HG03520 (cell line): ENCODE measurements around the gene FRMD1.

ENCODE experiments used
- ATAC-seq: cut with Tn5 transposase; IDR thresholded peaks from one replicate; pipeline ENCODE4 v1.9.1; 2021; ENCODE audit warnings: mild to moderate bottlenecking, moderate library complexity; ENCODE audit not compliant: unreplicated experiment

FRMD1 gene

DNA sequence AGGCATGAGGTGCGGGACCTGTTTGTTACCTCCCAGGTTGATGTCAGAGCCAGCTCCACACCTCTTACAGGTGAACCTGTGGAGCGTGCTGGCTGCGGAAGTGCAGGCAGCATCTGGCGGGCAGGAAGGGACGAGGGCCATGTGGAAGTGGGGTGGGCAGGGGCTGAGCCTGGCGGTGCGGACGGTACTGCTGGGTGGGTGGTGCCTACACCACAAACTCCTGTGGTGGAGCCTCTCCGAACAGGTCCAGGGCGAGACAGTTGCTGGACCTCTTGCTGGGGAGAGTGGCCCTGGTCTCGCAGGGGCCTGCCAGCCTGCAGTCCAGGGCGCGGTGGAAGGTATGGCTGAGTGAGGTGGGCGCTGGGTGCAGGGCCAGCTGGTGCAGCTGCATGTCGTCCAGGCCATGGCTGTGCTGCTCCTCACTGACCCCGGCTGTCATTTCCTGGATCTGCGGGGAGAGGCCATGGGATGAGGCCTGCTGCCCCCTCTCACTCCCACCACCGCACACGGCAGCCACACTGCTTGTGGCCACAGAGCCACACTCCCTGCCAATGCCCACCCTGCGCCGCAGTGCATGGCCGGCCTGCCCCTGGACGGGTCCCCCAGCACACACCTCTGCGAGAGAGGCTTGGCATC is 22.0 kb downstream of the FRMD1 start:
- no peak for ATAC-seq

- no peak for ATAC-seq
Observed at GRCh38 chr6:168055696-168056489, 23.1 kb downstream of the FRMD1 start.

DNA sequence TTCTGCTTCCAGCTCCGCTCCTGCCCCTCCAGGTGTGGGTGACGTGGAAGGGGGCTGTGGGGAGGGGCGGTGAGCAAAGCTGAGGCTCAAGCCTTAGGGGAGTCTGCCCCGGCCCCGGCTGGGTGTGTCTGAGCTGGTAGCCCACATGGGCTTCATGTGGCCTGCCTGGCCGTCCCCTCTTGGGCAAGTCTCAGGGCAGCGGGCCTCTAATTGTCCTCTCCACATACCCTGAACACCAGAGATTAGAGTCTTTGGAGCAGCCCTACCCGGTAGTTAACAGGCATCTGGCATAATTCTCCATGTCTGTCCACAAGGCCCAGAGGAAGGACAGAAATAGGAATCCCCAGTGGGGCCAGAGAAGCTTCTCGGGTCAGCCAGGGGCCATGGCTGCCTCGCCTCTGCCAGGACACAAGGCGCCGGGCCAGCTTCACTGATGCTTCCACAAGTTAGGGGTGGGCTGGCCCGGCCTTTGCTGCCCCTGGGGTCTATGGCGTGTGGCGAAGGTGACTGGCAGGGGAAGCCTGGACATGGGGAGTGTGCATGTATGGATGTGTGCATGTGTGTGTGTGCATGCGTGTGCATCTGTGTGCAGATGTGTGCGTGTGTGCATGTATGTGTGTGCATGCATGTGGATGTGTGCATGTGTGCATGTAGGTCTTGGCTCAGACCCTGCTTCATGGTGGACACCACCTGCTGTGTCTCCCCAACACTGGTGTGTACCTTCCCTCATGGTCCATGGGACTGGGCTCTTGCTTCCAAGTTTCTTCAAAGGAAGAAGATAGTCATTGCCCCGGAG is 24.0 kb downstream of the FRMD1 start:
- no peak for ATAC-seq

DNA sequence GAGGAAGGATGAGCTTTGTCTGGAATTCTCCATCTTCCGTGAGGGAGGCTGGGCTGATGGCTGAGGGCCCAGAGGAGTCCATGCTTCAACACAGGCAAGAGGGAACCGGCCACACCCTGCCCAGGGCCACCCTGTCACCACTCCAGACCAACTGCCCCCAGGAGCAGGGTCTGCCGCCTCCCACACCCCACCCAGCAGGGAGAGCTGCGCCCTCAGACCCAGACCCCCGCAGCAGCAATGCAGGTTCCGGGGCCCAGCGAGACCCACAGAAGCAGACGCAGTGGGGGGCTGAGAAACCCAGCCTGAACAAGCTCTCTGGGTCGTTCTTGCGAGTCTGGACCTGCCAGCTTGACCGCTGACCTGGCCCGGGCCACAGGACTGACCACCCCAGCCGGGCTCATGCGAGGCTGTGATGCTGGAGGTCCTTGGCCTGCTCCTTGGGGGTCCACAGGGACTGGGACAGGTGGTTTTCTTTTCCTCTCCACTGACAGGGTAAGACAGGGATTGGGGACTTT is 25.0 kb downstream of the FRMD1 start:
- ATAC-seq = no peak

GRCh38 chr6:168053086-168053956 is 25.7 kb downstream of the FRMD1 start:
- ATAC-seq = no peak

DNA sequence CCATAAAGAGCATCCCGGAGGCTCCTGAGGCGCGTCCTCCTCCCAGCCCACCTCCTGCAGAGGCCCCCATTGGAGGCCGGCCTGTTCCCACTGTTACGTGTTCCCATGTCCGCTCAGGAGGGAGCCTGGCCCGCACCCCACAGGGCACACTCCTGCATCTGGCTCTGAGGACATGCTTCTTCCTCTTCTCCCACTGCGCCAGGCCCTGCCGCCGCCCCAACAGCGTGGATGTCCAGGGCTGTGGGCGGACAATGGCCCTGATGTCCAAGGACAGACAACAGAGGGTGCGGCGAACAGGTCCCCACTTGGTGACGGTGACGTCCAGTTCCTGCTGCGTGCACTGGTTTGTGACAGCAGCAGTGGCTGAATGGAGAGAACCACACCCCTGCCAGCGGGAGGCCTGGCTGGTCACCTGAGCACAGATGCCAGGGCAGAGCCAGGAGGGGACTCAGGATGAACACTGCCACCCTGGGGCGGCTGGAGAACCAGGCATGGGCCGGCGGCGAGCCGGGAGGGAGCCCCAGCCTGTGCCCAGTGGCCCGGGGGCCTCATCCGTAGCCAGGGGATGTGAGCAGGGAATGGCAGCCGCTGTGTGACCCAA is 26.6 kb downstream of the FRMD1 start:
- no peak for ATAC-seq

DNA sequence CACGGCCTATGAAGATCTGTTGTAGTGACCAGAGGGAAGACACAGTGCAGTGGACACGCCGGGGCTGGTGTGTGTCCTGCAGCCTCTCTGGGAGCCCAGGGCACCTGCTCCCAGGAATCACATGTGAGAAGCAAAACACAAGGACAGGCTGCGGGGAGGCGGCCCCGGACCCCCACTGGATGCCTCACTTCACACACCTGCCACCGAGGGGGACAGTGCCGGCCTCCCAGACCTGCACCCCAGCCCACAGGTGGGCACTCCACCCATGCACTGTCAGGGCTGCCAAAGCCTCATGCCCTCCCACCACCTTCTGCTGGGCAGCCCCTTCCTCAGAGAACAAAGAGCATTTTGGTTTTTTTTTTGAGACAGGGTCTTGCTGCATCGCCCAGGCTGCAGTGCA is 27.4 kb downstream of the FRMD1 start:
- no peak for ATAC-seq

- ATAC-seq = no peak
Observed at GRCh38 chr6:168050881-168051586, 28.0 kb downstream of the FRMD1 start.

DNA sequence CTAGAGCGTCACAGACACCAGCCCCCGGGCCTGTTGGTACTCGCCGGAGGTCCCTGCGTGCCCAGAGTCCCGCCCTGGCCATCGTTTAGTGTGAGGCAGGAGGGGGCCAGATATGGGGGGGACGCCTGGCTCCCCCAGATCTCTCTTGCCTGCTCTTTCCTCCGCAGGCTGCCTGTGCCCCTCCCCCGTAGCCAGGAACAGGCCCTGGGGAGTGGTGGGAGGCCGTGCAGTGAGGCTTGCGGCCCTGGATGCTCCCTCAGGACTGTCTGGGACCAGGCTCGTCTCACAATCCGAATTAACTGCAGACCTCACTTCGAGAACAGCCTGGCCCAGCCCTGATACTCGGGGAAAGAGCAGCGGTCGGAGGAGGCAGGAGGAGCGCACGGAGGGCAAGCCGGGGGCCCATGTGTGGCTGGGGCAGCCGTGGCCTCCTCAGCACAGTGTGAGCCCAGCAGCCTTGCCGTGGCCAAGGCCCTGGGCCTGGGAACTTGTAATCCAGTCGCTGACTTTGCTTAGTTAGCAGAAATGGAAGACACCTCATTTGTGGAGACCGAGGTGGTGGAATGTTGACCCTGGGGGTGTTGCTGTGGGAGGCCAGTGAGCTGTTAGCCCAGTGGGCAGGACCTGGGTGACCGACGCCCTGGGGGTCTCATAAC is 28.7 kb downstream of the FRMD1 start:
- ATAC-seq = no peak

DNA sequence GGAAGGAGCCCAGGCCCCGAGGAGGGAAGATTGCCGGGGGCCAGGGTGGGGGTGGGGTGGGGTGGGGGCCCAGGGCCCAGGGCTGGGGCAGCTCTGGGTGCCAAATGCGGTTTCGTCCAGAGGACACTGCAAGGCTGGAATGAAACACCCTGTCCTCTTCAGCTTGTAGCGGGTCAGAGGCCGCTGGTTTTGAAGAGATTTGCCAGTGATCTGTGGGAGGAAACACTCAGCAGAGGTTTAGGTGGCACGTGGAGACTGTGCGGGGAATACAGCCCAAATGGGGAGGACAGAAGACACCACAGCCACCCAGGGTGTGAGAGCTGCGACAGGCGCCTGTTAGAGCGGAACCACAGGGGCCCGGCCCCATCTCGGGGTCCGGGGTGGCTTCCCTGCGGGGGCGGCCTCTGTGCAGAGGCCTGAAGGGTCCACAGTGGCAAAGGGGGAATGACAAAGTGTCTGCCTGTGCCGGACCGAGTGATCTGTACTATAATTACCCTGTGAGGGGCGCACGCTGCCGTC is 29.2 kb downstream of the FRMD1 start:
- ATAC-seq = no peak

GRCh38 chr6:168049277-168049676 is 29.7 kb downstream of the FRMD1 start:
- ATAC-seq = no peak

DNA sequence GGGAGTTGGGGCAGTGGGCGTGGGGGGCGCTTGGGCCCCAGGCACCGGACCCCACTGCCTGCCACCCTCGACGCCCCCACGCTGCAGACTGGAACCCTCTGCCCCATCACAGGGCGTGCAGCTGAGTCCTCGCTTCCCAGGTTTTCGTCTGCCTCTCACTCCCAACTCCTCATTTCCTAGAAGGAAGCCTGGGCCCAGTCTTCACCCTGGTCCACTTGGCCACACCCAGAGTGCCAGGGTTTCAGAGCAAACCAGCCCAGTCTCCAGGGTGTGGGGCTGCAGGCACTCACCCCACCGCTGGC is 30.3 kb downstream of the FRMD1 start:
- ATAC-seq = no peak

DNA sequence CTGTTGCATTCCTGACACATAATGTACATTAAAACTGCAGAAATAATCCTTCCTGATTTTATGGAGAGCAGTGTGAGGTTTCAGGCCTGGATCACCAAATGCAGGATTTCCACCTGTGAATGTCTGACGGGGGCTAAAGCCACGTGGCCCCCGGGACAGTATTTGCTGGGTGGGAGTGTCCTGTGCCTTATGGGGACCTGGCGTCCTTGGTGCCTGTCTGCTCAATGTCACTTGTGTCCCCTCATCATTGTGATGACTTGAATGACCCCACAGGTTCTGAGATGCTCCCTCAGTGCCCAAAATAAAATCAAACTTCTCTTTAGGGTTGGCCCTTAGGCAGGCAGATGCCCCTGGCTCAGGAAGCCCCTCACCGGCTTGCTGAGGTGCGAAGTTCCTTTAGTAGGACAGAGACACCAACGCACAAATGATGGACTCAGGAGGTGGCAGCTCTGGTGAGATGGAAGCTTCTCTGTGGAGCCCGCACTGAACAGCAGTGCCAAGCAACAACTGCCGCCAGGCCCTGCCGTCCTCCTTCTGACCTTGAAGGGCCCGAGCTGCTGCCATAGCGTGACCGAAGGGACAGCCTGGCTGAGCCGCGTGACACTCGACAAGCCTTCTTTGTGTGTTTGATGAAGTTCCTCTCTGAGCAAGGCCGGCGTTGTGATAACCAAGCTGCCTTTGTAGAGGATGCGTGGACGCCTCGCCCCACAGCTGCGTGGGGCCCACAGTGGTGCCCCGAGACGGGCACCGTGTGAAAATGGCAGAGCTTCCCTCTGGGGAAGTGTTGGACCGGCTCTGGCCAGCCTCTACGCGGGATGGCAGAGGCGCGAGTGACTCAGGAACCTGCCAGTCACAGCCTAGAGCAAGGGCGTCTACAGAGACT is 30.9 kb downstream of the FRMD1 start:
- no peak for ATAC-seq

- ATAC-seq = no peak
Observed at GRCh38 chr6:168046696-168047095, 32.3 kb downstream of the FRMD1 start.

DNA sequence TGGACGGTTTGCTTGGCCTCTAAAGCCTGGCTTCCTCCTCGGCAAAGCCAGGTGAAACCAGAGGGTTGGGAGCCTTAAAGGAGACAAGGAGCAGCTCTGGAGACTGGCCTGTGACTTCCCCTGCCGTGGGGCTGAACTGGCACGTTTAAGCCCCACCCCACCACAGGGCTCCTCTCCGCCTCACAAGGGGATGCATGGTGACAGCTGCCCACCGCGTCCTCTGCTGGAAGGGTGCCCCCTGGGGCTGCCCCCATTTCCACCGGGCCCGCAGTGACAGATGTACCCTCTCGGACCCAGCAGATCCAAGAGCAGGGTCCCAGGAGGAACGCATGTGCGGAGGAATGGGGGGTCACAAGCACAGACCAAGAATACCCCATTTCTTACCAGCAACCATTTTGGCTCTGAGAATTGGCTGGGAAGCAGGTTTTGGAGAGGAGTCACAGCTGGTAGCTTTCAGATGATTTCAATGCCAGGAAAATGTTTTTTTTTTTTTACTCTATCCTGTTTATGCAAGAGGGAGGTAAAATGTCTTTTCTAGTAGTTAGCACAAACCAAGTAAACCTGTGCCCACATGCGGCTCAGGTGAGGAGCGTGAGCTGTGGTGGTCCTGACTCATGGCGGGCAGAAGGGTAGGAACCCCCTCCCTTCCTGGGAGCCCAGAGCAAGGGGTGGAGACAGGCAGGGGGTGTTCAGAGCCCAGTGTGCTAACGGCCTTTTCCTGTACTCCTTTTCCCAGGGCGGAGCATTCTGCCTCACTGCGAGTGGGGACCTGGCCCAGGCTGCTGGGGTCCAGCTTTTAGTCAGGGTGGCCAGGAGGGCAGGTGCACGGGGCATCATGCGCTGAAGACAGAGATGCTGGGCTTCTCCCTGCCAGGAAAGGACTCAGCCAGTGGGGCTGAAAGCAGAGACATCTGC is 33.0 kb downstream of the FRMD1 start:
- no peak for ATAC-seq

GRCh38 chr6:168045141-168045691 is 33.8 kb downstream of the FRMD1 start:
- no peak for ATAC-seq
